ENCODE data around the gene TBXA2R. TPM values are rescaled to one million over a fixed set of nuclear protein-coding genes. Genes with fewer than 3 reads are reported as not detected.

The TBXA2R gene
- polyA plus RNA-seq, 1 donor (not counting 4 experiments of a cell fraction or from before 2014, with no cell fraction given) = not detected

DNA sequence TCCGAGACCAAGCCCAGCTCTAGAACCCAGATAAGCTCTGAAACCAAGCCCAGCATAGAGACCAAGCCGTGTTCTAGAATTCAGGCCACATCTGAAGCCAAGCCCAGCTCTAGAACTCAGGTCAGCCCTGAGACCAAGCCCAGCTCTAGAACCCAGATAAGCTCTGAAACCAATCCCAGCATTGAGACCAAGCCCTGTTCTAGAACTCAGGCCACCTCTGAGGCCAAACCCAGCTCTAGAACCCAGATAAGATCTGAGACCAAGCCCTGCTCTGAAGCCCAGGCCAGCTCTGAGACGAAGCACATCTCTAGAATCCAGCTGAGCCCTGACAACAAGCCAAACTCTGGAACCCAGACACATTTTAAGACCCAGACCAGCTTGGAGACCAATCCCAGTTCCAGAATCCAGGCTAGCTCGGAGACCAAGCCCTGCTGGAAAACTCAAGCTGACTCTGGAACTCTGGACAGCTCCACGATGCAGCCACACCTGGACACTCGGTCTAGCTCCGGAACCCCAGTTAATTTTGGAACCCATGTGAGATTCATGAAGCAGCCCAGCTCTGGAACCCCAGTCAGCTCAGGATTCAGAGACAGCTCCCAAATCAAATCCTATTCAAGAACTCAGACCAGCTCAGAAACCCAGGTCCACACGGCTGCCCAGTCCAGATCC, 15.6 kb downstream of the TBXA2R start:
- no peak overlapping the region for H3K27ac ChIP-seq (ENCODE audit: control insufficient read depth, insufficient read depth, low read length)
- H4K20me1 ChIP-seq (ENCODE audit: control insufficient read depth, extremely low read depth, insufficient read depth, low read length) = no peaks in the 10 kb centered on the region
- H3K4me3 ChIP-seq (ENCODE audit: control insufficient read depth in 2 of 3, extremely low read depth in 1 of 3, insufficient read depth in 2 of 3, low read depth in 1 of 3, low read length in 3 of 3) = no peak overlapping the region
- no peak for TF ChIP-seq EZH2 (IDR thresholded peaks at IDR 0.05; ENCODE audit: low read length)
- TF ChIP-seq, protein P1, sequence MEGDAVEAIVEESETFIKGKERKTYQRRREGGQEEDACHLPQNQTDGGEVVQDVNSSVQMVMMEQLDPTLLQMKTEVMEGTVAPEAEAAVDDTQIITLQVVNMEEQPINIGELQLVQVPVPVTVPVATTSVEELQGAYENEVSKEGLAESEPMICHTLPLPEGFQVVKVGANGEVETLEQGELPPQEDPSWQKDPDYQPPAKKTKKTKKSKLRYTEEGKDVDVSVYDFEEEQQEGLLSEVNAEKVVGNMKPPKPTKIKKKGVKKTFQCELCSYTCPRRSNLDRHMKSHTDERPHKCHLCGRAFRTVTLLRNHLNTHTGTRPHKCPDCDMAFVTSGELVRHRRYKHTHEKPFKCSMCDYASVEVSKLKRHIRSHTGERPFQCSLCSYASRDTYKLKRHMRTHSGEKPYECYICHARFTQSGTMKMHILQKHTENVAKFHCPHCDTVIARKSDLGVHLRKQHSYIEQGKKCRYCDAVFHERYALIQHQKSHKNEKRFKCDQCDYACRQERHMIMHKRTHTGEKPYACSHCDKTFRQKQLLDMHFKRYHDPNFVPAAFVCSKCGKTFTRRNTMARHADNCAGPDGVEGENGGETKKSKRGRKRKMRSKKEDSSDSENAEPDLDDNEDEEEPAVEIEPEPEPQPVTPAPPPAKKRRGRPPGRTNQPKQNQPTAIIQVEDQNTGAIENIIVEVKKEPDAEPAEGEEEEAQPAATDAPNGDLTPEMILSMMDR (optimal IDR thresholded peaks at IDR 0.05 in 1 of 3, IDR thresholded peaks at IDR 0.05 in 1 of 3, conservative IDR thresholded peaks at IDR 0.05 in 1 of 3; ENCODE audit: extremely low read depth in 1 of 3, insufficient read depth in 2 of 3, low read length in 3 of 3) = no peak
- DNase-seq (ENCODE audit: low read depth, low spot score) (no peak), FAIRE-seq (no peak)
- H3K4me1 ChIP-seq (ENCODE audit: control insufficient read depth, extremely low read depth, insufficient read depth, low read length) = no peaks in the 10 kb centered on the region
- H2AFZ ChIP-seq (ENCODE audit: control insufficient read depth, low read length) = no peak overlapping the region
- no peak overlapping the region for H3K4me2 ChIP-seq (ENCODE audit: control insufficient read depth, extremely low read depth, insufficient read depth, low read depth, low read length)
- dilution Hi-C loops (cut with MboI; ENCODE audit: extremely low pct_ligation_motif_present, low sequenced_read_pairs) = no loop called here
- peaks cover 24% of the 10 kb centered on the region for H3K27me3 ChIP-seq (ENCODE audit: control insufficient read depth, extremely low read depth, insufficient read depth, low read length)
- no peaks in the 10 kb centered on the region for H3K36me3 ChIP-seq (ENCODE audit: control insufficient read depth in 2 of 2, extremely low read depth in 1 of 2, insufficient read depth in 2 of 2, low read length in 2 of 2)
- H3K9me1 ChIP-seq (ENCODE audit: control insufficient read depth, extremely low read depth, insufficient read depth, low read length) = no peaks in the 10 kb centered on the region
- H3K79me2 ChIP-seq (ENCODE audit: control insufficient read depth, insufficient read depth, low read length) = no peaks in the 10 kb centered on the region
- H3K9me3 ChIP-seq (ENCODE audit: control insufficient read depth, low read depth, low read length) = no peaks in the 10 kb centered on the region
- no peak overlapping the region for H3K9ac ChIP-seq (ENCODE audit: control insufficient read depth, extremely low read depth, insufficient read depth, low read length)

DNA sequence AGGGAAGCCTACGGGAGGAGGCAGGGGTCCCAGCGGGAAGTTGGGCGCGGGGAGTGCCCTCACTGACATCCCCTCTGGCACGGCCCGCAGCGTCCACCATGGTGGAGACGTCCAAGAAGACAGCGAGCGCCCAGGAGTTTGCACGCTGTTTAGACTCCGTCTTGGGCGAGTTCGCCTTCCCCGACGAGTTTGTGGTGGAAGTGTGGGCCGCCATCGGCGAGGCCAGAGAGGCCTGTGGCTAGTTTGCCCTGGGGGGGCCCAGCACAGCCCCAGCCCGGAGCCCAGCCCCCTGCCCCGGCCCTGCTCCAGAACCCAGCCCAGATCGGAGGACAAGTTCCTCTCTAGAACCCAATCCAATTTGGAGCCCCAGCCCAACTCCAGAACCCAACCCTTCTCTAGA, 16.7 kb downstream of the TBXA2R start:
- Histone ChIP-seq H3K4me3 (ENCODE audit: control insufficient read depth in 2 of 3, extremely low read depth in 1 of 3, insufficient read depth in 2 of 3, low read depth in 1 of 3, low read length in 3 of 3) (no peak overlapping the region), H4K20me1 (ENCODE audit: control insufficient read depth, extremely low read depth, insufficient read depth, low read length) (no peaks in the 10 kb centered on the region), H3K79me2 (ENCODE audit: control insufficient read depth, insufficient read depth, low read length) (no peaks in the 10 kb centered on the region), H3K9ac (ENCODE audit: control insufficient read depth, extremely low read depth, insufficient read depth, low read length) (no peak overlapping the region), H3K36me3 (ENCODE audit: control insufficient read depth in 2 of 2, extremely low read depth in 1 of 2, insufficient read depth in 2 of 2, low read length in 2 of 2) (no peaks in the 10 kb centered on the region), H2AFZ (ENCODE audit: control insufficient read depth, low read length) (no peak overlapping the region), H3K9me1 (ENCODE audit: control insufficient read depth, extremely low read depth, insufficient read depth, low read length) (no peaks in the 10 kb centered on the region), H3K27ac (ENCODE audit: control insufficient read depth, insufficient read depth, low read length) (no peak overlapping the region), H3K4me1 (ENCODE audit: control insufficient read depth, extremely low read depth, insufficient read depth, low read length) (no peaks in the 10 kb centered on the region), H3K27me3 (ENCODE audit: control insufficient read depth, extremely low read depth, insufficient read depth, low read length) (peaks cover 35% of the 10 kb centered on the region), H3K9me3 (ENCODE audit: control insufficient read depth, low read depth, low read length) (no peaks in the 10 kb centered on the region), H3K4me2 (ENCODE audit: control insufficient read depth, extremely low read depth, insufficient read depth, low read depth, low read length) (no peak overlapping the region)
- TF ChIP-seq EZH2 (IDR thresholded peaks at IDR 0.05; ENCODE audit: low read length) = no peak
- TF ChIP-seq, protein P1 (optimal IDR thresholded peaks at IDR 0.05 in 1 of 3, IDR thresholded peaks at IDR 0.05 in 1 of 3, conservative IDR thresholded peaks at IDR 0.05 in 1 of 3; ENCODE audit: extremely low read depth in 1 of 3, insufficient read depth in 2 of 3, low read length in 3 of 3) = no peak
- FAIRE-seq (no peak), DNase-seq (ENCODE audit: low read depth, low spot score) (no peak)
- dilution Hi-C loops (cut with MboI; ENCODE audit: extremely low pct_ligation_motif_present, low sequenced_read_pairs) = no loop called here

All from keratinocyte (primary cell).